DND-41 (cell line): ENCODE data around the gene BCAS3.

Experiments used
- ATAC-seq: fragments of 200-7000 bp; cut with Tn5 transposase; 3 replicates; pipeline ENCODE4 v1.9.1; 2021; ENCODE audit warnings: low read depth; ENCODE audit not compliant: insufficient read depth
- DNase-seq: peaks from one replicate; pipeline ENCODE4 v3.0.0-alpha.2; 2020
- H2AFZ ChIP-seq: 2 replicates; pipeline ENCODE4 v1.6.0; 2012; ENCODE audit warnings: low read depth, low read length
- H3K27ac ChIP-seq: 2 replicates; pipeline ENCODE4 v1.5.1; 2012; ENCODE audit warnings: low read length, inconsistent platforms
- H3K27me3 ChIP-seq: fragments of 200-600 bp; sonication (generic); 2 replicates; pipeline ENCODE4 v1.6.0; 2012; ENCODE audit warnings: low read length, mild to moderate bottlenecking, inconsistent platforms; ENCODE audit not compliant: insufficient read depth, poor library complexity
- H3K36me3 ChIP-seq: 2 replicates; pipeline ENCODE4 v1.5.1; 2012; ENCODE audit warnings: low read length, inconsistent platforms; ENCODE audit not compliant: insufficient read depth
- H3K4me1 ChIP-seq: 2 replicates; pipeline ENCODE4 v1.5.1; 2012; ENCODE audit warnings: mild to moderate bottlenecking, low read length; ENCODE audit not compliant: insufficient read depth
- H3K4me2 ChIP-seq: 2 replicates; pipeline ENCODE4 v1.6.0; 2012; ENCODE audit warnings: mild to moderate bottlenecking, moderate library complexity, low read length, inconsistent platforms; ENCODE audit not compliant: insufficient read depth
- H3K4me3 ChIP-seq, 2 experiments: fragments of 200-600 bp in 1 of 2; shearing (Covaris generic) in 1 of 2; 2 replicates each; pipeline ENCODE4 v1.5.1; 2012 to 2016; ENCODE audit warnings: inconsistent platforms in 2 of 2, low read length in 2 of 2, mild to moderate bottlenecking in 2 of 2, low read depth in 1 of 2, moderate library complexity in 1 of 2
- H3K79me2 ChIP-seq: 2 replicates; pipeline ENCODE4 v1.6.0; 2012; ENCODE audit warnings: low read length, inconsistent platforms; ENCODE audit not compliant: insufficient read depth
- H3K9ac ChIP-seq: 2 replicates; pipeline ENCODE4 v1.6.0; 2012; ENCODE audit warnings: low read depth, mild to moderate bottlenecking, inconsistent platforms, low read length, moderate library complexity
- H3K9me3 ChIP-seq: 2 replicates; pipeline ENCODE4 v1.5.1; 2012; ENCODE audit warnings: low read length, moderate library complexity, mild to moderate bottlenecking, inconsistent platforms; ENCODE audit not compliant: insufficient read depth, severe bottlenecking
- H4K20me1 ChIP-seq: 2 replicates; pipeline ENCODE4 v1.6.0; 2012; ENCODE audit warnings: low read length; ENCODE audit not compliant: insufficient read depth
- CTCF ChIP-seq: IDR thresholded peaks from 2 replicates; pipeline ENCODE4 v1.5.1; 2012; ENCODE audit warnings: borderline replicate concordance, low read length, moderate library complexity, mild to moderate bottlenecking; ENCODE audit not compliant: poor library complexity, severe bottlenecking; ENCODE audit errors: extremely low read depth
- EZH2 ChIP-seq: IDR thresholded peaks from 3 replicates; pipeline ENCODE4 v1.6.1; 2012; ENCODE audit warnings: borderline replicate concordance, low read depth, mild to moderate bottlenecking, moderate library complexity, low read length, inconsistent platforms; ENCODE audit not compliant: severe bottlenecking

The BCAS3 gene

GRCh38 chr17:61422869-61423268 lies 745.2 kb downstream of the BCAS3 start:
- no peak overlapping the region for H3K4me3 ChIP-seq
- no peak for ATAC-seq
- no peak for DNase-seq
- peaks cover 9% of the 10 kb centered on the region for H3K4me1 ChIP-seq
- H3K36me3 ChIP-seq: no peaks in the 10 kb centered on the region
- TF ChIP-seq CTCF: no peak
- no peak for TF ChIP-seq EZH2
- no peaks in the 10 kb centered on the region for H3K79me2 ChIP-seq
- H3K4me2 ChIP-seq: no peak overlapping the region
- H2AFZ ChIP-seq: no peak overlapping the region
- no peak overlapping the region for H3K9ac ChIP-seq
- no peak overlapping the region for H3K27ac ChIP-seq
- peaks cover 12% of the 10 kb centered on the region for H4K20me1 ChIP-seq
- H3K27me3 ChIP-seq: peaks cover 31% of the 10 kb centered on the region
- H3K9me3 ChIP-seq: no peaks in the 10 kb centered on the region

GRCh38 chr17:61423967-61424649 lies 746.5 kb downstream of the BCAS3 start:
- Histone ChIP-seq H3K27me3 (peaks cover 37% of the 10 kb centered on the region), H3K9me3 (no peaks in the 10 kb centered on the region), H3K4me2 (no peak overlapping the region), H3K4me3 (no peak overlapping the region), H4K20me1 (peaks cover 12% of the 10 kb centered on the region), H2AFZ (no peak overlapping the region), H3K27ac (no peak overlapping the region), H3K4me1 (peaks cover 9% of the 10 kb centered on the region), H3K9ac (no peak overlapping the region), H3K79me2 (no peaks in the 10 kb centered on the region), H3K36me3 (no peaks in the 10 kb centered on the region)
- DNase-seq: no peak
- TF ChIP-seq EZH2 (no peak), CTCF (no peak)
- no peak for ATAC-seq

- H3K4me2 ChIP-seq: no peak overlapping the region
Measured at GRCh38 chr17:61425682-61426481, 748.2 kb downstream of the BCAS3 start.

More at GRCh38 chr17:61425682-61426481, 748.2 kb downstream of the BCAS3 start:
- H3K9me3 ChIP-seq: no peaks in the 10 kb centered on the region
- H3K27ac ChIP-seq: no peak overlapping the region
- no peak overlapping the region for H2AFZ ChIP-seq
- no peak for DNase-seq
- no peaks in the 10 kb centered on the region for H3K79me2 ChIP-seq
- H4K20me1 ChIP-seq: peaks cover 3% of the 10 kb centered on the region; the same call in 1 of the 2 replicates
- H3K4me3 ChIP-seq: no peak overlapping the region
- no peak for ATAC-seq
- H3K36me3 ChIP-seq: no peaks in the 10 kb centered on the region
- H3K27me3 ChIP-seq: peaks cover 37% of the 10 kb centered on the region
- H3K9ac ChIP-seq: no peak overlapping the region
- no peaks in the 10 kb centered on the region for H3K4me1 ChIP-seq
- TF ChIP-seq CTCF (no peak), EZH2 (no peak)
